ENCODE measurements around the gene IFITM10.

Gene IFITM10

GRCh38 chr11:1763796-1764661 lies 13.6 kb upstream of the IFITM10 start, which contains the start of gene CTSD:
Gene CTSD (minus strand): TSS chr11:1763927. CDS start chr11:1763859, 68 bp downstream.
- peak; percentile 78 to 81 for DNase-seq (ENCODE audit: low read depth in 2 of 2)

- DNase-seq (ENCODE audit: low read depth in 2 of 2) = no peak
These were observed 13.0 kb upstream of the IFITM10 start for GRCh38 chr11:1763336-1763795.

- no peak for DNase-seq (ENCODE audit: low read depth in 2 of 2)
These were observed 12.3 kb upstream of the IFITM10 start for GRCh38 chr11:1762537-1763302.

- DNase-seq (ENCODE audit: low read depth in 2 of 2) = no peak
These were observed 11.6 kb upstream of the IFITM10 start for GRCh38 chr11:1761857-1762536.

GRCh38 chr11:1761110-1761856 lies 10.9 kb upstream of the IFITM10 start:
- DNase-seq (ENCODE audit: low read depth in 2 of 2) = no peak

- no peak for DNase-seq (ENCODE audit: low read depth in 2 of 2)
These were observed 10.1 kb upstream of the IFITM10 start for GRCh38 chr11:1760351-1761109.

- no peak for DNase-seq (ENCODE audit: low read depth in 2 of 2)
These were observed 9.4 kb upstream of the IFITM10 start for GRCh38 chr11:1759851-1760220.

- DNase-seq (ENCODE audit: low read depth in 2 of 2) = no peak
These were observed 8.9 kb upstream of the IFITM10 start for GRCh38 chr11:1759151-1759850.

- DNase-seq (ENCODE audit: low read depth in 2 of 2) = no peak
These were observed 8.3 kb upstream of the IFITM10 start for GRCh38 chr11:1758611-1759150.

GRCh38 chr11:1757861-1758610 lies 7.6 kb upstream of the IFITM10 start:
- no peak for DNase-seq (ENCODE audit: low read depth in 2 of 2)

GRCh38 chr11:1756791-1757771 lies 6.7 kb upstream of the IFITM10 start:
- DNase-seq (ENCODE audit: low read depth in 2 of 2) = no peak

- DNase-seq (ENCODE audit: low read depth in 2 of 2) = no peak
These were observed 5.5 kb upstream of the IFITM10 start for GRCh38 chr11:1755692-1756561.

GRCh38 chr11:1755344-1755691 lies 4.9 kb upstream of the IFITM10 start:
- no peak for DNase-seq (ENCODE audit: low read depth in 2 of 2)

GRCh38 chr11:1754376-1755150 lies 4.2 kb upstream of the IFITM10 start:
- DNase-seq (ENCODE audit: low read depth in 2 of 2) = no peak

GRCh38 chr11:1753929-1754305 lies 3.5 kb upstream of the IFITM10 start:
- DNase-seq (ENCODE audit: low read depth in 2 of 2) = no peak

GRCh38 chr11:1753229-1753928 lies 3.0 kb upstream of the IFITM10 start:
- DNase-seq (ENCODE audit: low read depth in 2 of 2) = no peak
